ENCODE measurements around the gene MBD3L2B.

The MBD3L2B gene

GRCh38 chr19:6988257-6988656 lies 33.0 kb downstream of the MBD3L2B start:
- Histone ChIP-seq H3K9me3 (replicated peaks; ENCODE audit: insufficient read depth, low read length) (no peaks in the 10 kb centered on the region), H4K20me1 (ENCODE audit: insufficient read depth, low read length) (no peaks in the 10 kb centered on the region)
- no peak for DNase-seq

DNA sequence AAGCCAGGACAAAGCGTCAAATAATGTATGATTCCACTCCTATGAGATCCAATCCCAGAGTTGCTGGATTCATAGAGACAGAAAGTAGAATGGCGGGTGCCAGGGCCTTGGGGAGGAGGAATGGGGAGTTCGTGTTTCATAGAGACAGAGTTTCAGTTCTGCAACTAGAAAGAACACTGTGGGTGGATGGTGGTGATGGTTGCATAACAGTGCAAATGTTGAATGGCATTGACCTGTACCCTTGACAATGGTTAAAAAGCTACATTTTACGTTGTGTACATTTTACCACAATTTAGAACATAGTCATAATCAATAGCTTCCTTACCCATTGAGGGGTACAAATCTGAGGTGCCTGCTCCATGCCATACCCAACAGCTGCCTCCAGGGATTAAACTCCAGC lies 33.4 kb downstream of the MBD3L2B start:
- H3F3A ChIP-seq (ENCODE audit: insufficient read depth, low read length), result no peaks in the 10 kb centered on the region
- no peaks in the 10 kb centered on the region for H3K36me3 ChIP-seq (replicated peaks; ENCODE audit: insufficient read depth, low read length)
- H3K27me3 ChIP-seq (replicated peaks; ENCODE audit: insufficient read depth, low read length), result peaks cover 70% of the 10 kb centered on the region
- H3K9me3 ChIP-seq (replicated peaks; ENCODE audit: insufficient read depth, low read length), result no peaks in the 10 kb centered on the region
- DNase-seq, result no peak
- H2AFZ ChIP-seq (ENCODE audit: low read length), result no peak overlapping the region
- H3K27ac ChIP-seq (ENCODE audit: low read length), result no peak overlapping the region
- H4K20me1 ChIP-seq (ENCODE audit: insufficient read depth, low read length), result no peaks in the 10 kb centered on the region
- no peaks in the 10 kb centered on the region for H3K79me2 ChIP-seq (ENCODE audit: low read length)
- no peak overlapping the region for H3K4me3 ChIP-seq (ENCODE audit: low read length)
- TF ChIP-seq EZH2 (optimal IDR thresholded peaks at IDR 0.05; ENCODE audit: low read depth, low read length) (no peak), EZH2phosphoT487 (IDR thresholded peaks at IDR 0.05; ENCODE audit: low read length) (no peak), CTCF (IDR thresholded peaks at IDR 0.05; ENCODE audit: low read length) (no peak)
- H3K9me2 ChIP-seq (replicated peaks; ENCODE audit: insufficient read depth, low read length), result no peaks in the 10 kb centered on the region
- H3K4me2 ChIP-seq (ENCODE audit: low read depth, low read length), result no peak overlapping the region
- H3K9ac ChIP-seq (ENCODE audit: low read length), result no peak overlapping the region
- H3K4me1 ChIP-seq (ENCODE audit: low read length), result no peaks in the 10 kb centered on the region

More at GRCh38 chr19:6988257-6988656, 33.0 kb downstream of the MBD3L2B start:
- Histone ChIP-seq H3K4me1 (ENCODE audit: low read length) (no peaks in the 10 kb centered on the region), H3K79me2 (ENCODE audit: low read length) (no peaks in the 10 kb centered on the region), H3K27ac (ENCODE audit: low read length) (no peak overlapping the region), H3K36me3 (replicated peaks; ENCODE audit: insufficient read depth, low read length) (no peaks in the 10 kb centered on the region), H3K4me3 (ENCODE audit: low read length) (no peak overlapping the region), H3F3A (ENCODE audit: insufficient read depth, low read length) (no peaks in the 10 kb centered on the region), H3K27me3 (replicated peaks; ENCODE audit: insufficient read depth, low read length) (peaks cover 67% of the 10 kb centered on the region), H3K9ac (ENCODE audit: low read length) (no peak overlapping the region), H2AFZ (ENCODE audit: low read length) (no peak overlapping the region), H3K9me2 (replicated peaks; ENCODE audit: insufficient read depth, low read length) (no peaks in the 10 kb centered on the region), H3K4me2 (ENCODE audit: low read depth, low read length) (no peak overlapping the region)
- TF ChIP-seq CTCF (IDR thresholded peaks at IDR 0.05; ENCODE audit: low read length), result no peak
- TF ChIP-seq EZH2phosphoT487 (IDR thresholded peaks at IDR 0.05; ENCODE audit: low read length), result no peak
- TF ChIP-seq EZH2 (optimal IDR thresholded peaks at IDR 0.05; ENCODE audit: low read depth, low read length), result no peak

GRCh38 chr19:6983448-6983847 lies 37.8 kb downstream of the MBD3L2B start:
- Histone ChIP-seq H3K36me3 (replicated peaks; ENCODE audit: insufficient read depth, low read length) (no peaks in the 10 kb centered on the region), H3K4me2 (ENCODE audit: low read depth, low read length) (no peak overlapping the region), H4K20me1 (ENCODE audit: insufficient read depth, low read length) (no peaks in the 10 kb centered on the region), H2AFZ (ENCODE audit: low read length) (no peak overlapping the region), H3K27ac (ENCODE audit: low read length) (no peak overlapping the region), H3K4me3 (ENCODE audit: low read length) (no peak overlapping the region), H3K79me2 (ENCODE audit: low read length) (no peaks in the 10 kb centered on the region), H3K4me1 (ENCODE audit: low read length) (no peaks in the 10 kb centered on the region), H3F3A (ENCODE audit: insufficient read depth, low read length) (no peaks in the 10 kb centered on the region), H3K9me3 (replicated peaks; ENCODE audit: insufficient read depth, low read length) (no peaks in the 10 kb centered on the region), H3K9ac (ENCODE audit: low read length) (no peak overlapping the region), H3K9me2 (replicated peaks; ENCODE audit: insufficient read depth, low read length) (no peaks in the 10 kb centered on the region), H3K27me3 (replicated peaks; ENCODE audit: insufficient read depth, low read length) (peaks cover 69% of the 10 kb centered on the region)
- DNase-seq, result no peak
- no peak for TF ChIP-seq CTCF (IDR thresholded peaks at IDR 0.05; ENCODE audit: low read length)
- TF ChIP-seq EZH2phosphoT487 (IDR thresholded peaks at IDR 0.05; ENCODE audit: low read length), result no peak
- no peak for TF ChIP-seq EZH2 (optimal IDR thresholded peaks at IDR 0.05; ENCODE audit: low read depth, low read length)
